HEK293 (cell line): ENCODE results near the gene TDRD5.

Source experiments
- CTCF ChIA-PET: fragments of 350-600 bp; formaldehyde crosslinking; extraction: SDS; loops from one replicate; lab custom pipeline; 2021; ENCODE audit warnings: antibody characterized with exemption; lab: Yijun Ruan, JAX
- POLR2A ChIA-PET: fragments of 300-600 bp; formaldehyde crosslinking; extraction: SDS; loops from one replicate; lab custom pipeline; 2020; ENCODE audit warnings: antibody characterized with exemption, inconsistent platforms; lab: Yijun Ruan, JAX
- H3K27ac ChIP-seq: fragments of 200-500 bp; sonication (Bioruptor generic); 2 replicates; pipeline ENCODE4 v1.5.1; 2014; ENCODE audit warnings: low read depth, low read length, control low read depth, inconsistent platforms; ENCODE audit errors: extremely low read depth
- H3K36me3 ChIP-seq, 2 experiments: fragments of 200-500 bp in 1 of 2; sonication (Bioruptor generic) in 1 of 2; 1 replicate in 1 of 2; 2 replicates in 1 of 2; pipeline ENCODE4 v1.5.1; 2014 to 2017; ENCODE audit warnings: inconsistent platforms in 2 of 2, low read length in 2 of 2; ENCODE audit not compliant: control insufficient read depth in 2 of 2, insufficient read depth in 1 of 2
- H3K4me1 ChIP-seq: fragments of 200-500 bp; sonication (Bioruptor generic); 2 replicates; pipeline ENCODE4 v1.5.1; 2014; ENCODE audit warnings: mild to moderate bottlenecking, low read length, inconsistent platforms; ENCODE audit not compliant: control insufficient read depth, insufficient read depth
- H3K4me3 ChIP-seq: 2 replicates; pipeline ENCODE4 v1.5.1; 2011; ENCODE audit warnings: low read depth, mild to moderate bottlenecking, control low read depth, low read length, moderate library complexity
- H3K9me3 ChIP-seq: fragments of 200-500 bp; sonication (Bioruptor generic); 2 replicates; pipeline ENCODE4 v1.5.1; 2014; ENCODE audit warnings: low read depth, low read length, inconsistent platforms; ENCODE audit not compliant: control insufficient read depth, insufficient read depth
- AEBP2 ChIP-seq: fragments of 450-650 bp; formaldehyde crosslinking; IDR thresholded peaks from 2 replicates; pipeline ENCODE4 v1.5.1; 2016; ENCODE audit warnings: missing biosample characterization, missing genetic modification characterization, borderline replicate concordance
- BCL11B ChIP-seq: fragments of 450-650 bp; formaldehyde crosslinking; IDR thresholded peaks from 2 replicates; pipeline ENCODE4 v1.5.1; 2016; ENCODE audit warnings: low read depth, missing biosample characterization, missing genetic modification characterization
- KLF9 ChIP-seq: fragments of 450-650 bp; formaldehyde crosslinking; IDR thresholded peaks from 2 replicates; pipeline ENCODE4 v1.5.1; 2016; ENCODE audit warnings: missing biosample characterization, missing genetic modification characterization, low read depth
- RBAK ChIP-seq: fragments of 450-650 bp; formaldehyde crosslinking; IDR thresholded peaks from 2 replicates; pipeline ENCODE4 v1.5.1; 2016; ENCODE audit warnings: missing biosample characterization, missing genetic modification characterization
- SCRT2 ChIP-seq: fragments of 450-650 bp; formaldehyde crosslinking; IDR thresholded peaks from 2 replicates; pipeline ENCODE4 v1.5.1; 2016; ENCODE audit warnings: missing biosample characterization, missing genetic modification characterization
- ZNF132 ChIP-seq: fragments of 450-650 bp; formaldehyde crosslinking; IDR thresholded peaks from 2 replicates; pipeline ENCODE4 v1.5.1; 2017; ENCODE audit warnings: missing biosample characterization, missing genetic modification characterization, borderline replicate concordance
- ZNF302 ChIP-seq: fragments of 450-650 bp; formaldehyde crosslinking; IDR thresholded peaks from 2 replicates; pipeline ENCODE4 v1.5.1; 2016; ENCODE audit warnings: missing biosample characterization, missing genetic modification characterization, low read depth
- ZNF311 ChIP-seq: fragments of 450-650 bp; formaldehyde crosslinking; IDR thresholded peaks from 2 replicates; pipeline ENCODE4 v1.5.1; 2017; ENCODE audit warnings: missing biosample characterization, missing genetic modification characterization, borderline replicate concordance
- ZNF37A ChIP-seq: fragments of 450-650 bp; IDR thresholded peaks from 2 replicates; pipeline ENCODE4 v1.5.1; 2018; ENCODE audit warnings: missing biosample characterization, missing genetic modification characterization
- ZNF391 ChIP-seq: fragments of 450-650 bp; formaldehyde crosslinking; IDR thresholded peaks from 2 replicates; pipeline ENCODE4 v1.5.1; 2016; ENCODE audit warnings: low read depth, missing biosample characterization, missing genetic modification characterization, borderline replicate concordance
- ZNF449 ChIP-seq: fragments of 450-650 bp; formaldehyde crosslinking; IDR thresholded peaks from 2 replicates; pipeline ENCODE4 v1.5.1; 2017; ENCODE audit warnings: missing biosample characterization, mild to moderate bottlenecking, missing genetic modification characterization, moderate library complexity
- ZNF571 ChIP-seq: fragments of 450-650 bp; formaldehyde crosslinking; IDR thresholded peaks from 2 replicates; pipeline ENCODE4 v1.5.0; 2017; ENCODE audit warnings: missing biosample characterization, missing genetic modification characterization
- ZNF664 ChIP-seq: fragments of 450-650 bp; formaldehyde crosslinking; IDR thresholded peaks from 2 replicates; pipeline ENCODE4 v1.5.1; 2016; ENCODE audit warnings: missing biosample characterization, missing genetic modification characterization
- ZNF768 ChIP-seq: fragments of 450-650 bp; formaldehyde crosslinking; IDR thresholded peaks from 2 replicates; pipeline ENCODE4 v1.5.1; 2018; ENCODE audit warnings: missing biosample characterization, mild to moderate bottlenecking, missing genetic modification characterization
- TF ChIP-seq, protein P1 (sequence below): fragments of 450-650 bp; formaldehyde crosslinking; IDR thresholded peaks from 2 replicates; pipeline ENCODE4 v1.5.1; 2017; ENCODE audit warnings: missing biosample characterization, missing genetic modification characterization
- TF ChIP-seq, protein P2 (sequence below): fragments of 450-650 bp; formaldehyde crosslinking; IDR thresholded peaks from 2 replicates; pipeline ENCODE4 v1.5.1; 2016; ENCODE audit warnings: missing biosample characterization, missing genetic modification characterization, borderline replicate concordance
- TF ChIP-seq, protein P3 (sequence below): fragments of 450-650 bp; formaldehyde crosslinking; conservative IDR thresholded peaks from 2 replicates; pipeline ENCODE4 v1.5.1; 2016; ENCODE audit warnings: low read depth, missing biosample characterization, missing genetic modification characterization

TDRD5 gene

GRCh38 chr1:179708434-179709195 is 117.0 kb downstream of the TDRD5 start:
- no peaks in the 10 kb centered on the region for H3K4me1 ChIP-seq
- H3K9me3 ChIP-seq, result no peaks in the 10 kb centered on the region
- CTCF ChIA-PET, result interaction anchor here (0.7 to 3.9 kb wide), 6 partner anchors 14 to 471 kb away, joined by 3 to 49 read pairs (median 10); no protein-coding TSS in a partner anchor
- no peak overlapping the region for H3K27ac ChIP-seq
- no peaks in the 10 kb centered on the region for H3K36me3 ChIP-seq
- TF ChIP-seq ZNF132 (tag by site-specific recombination) (no peak), KLF9 (no peak), ZNF571 (tag by site-specific recombination) (no peak), ZNF391 (tag by site-specific recombination) (no peak), ZNF311 (tag by site-specific recombination) (no peak), BCL11B (tag by site-specific recombination) (no peak), SCRT2 (no peak), ZNF302 (tag by site-specific recombination) (no peak), RBAK (no peak), AEBP2 (no peak), ZNF768 (tag by site-specific recombination) (no peak), ZNF449 (no peak), ZNF37A (tag by site-specific recombination) (no peak), ZNF664 (tag by site-specific recombination) (no peak)
- TF ChIP-seq, protein P1, sequence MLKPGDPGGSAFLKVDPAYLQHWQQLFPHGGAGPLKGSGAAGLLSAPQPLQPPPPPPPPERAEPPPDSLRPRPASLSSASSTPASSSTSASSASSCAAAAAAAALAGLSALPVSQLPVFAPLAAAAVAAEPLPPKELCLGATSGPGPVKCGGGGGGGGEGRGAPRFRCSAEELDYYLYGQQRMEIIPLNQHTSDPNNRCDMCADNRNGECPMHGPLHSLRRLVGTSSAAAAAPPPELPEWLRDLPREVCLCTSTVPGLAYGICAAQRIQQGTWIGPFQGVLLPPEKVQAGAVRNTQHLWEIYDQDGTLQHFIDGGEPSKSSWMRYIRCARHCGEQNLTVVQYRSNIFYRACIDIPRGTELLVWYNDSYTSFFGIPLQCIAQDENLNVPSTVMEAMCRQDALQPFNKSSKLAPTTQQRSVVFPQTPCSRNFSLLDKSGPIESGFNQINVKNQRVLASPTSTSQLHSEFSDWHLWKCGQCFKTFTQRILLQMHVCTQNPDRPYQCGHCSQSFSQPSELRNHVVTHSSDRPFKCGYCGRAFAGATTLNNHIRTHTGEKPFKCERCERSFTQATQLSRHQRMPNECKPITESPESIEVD (tag by site-specific recombination), result no peak
- TF ChIP-seq, protein P2, sequence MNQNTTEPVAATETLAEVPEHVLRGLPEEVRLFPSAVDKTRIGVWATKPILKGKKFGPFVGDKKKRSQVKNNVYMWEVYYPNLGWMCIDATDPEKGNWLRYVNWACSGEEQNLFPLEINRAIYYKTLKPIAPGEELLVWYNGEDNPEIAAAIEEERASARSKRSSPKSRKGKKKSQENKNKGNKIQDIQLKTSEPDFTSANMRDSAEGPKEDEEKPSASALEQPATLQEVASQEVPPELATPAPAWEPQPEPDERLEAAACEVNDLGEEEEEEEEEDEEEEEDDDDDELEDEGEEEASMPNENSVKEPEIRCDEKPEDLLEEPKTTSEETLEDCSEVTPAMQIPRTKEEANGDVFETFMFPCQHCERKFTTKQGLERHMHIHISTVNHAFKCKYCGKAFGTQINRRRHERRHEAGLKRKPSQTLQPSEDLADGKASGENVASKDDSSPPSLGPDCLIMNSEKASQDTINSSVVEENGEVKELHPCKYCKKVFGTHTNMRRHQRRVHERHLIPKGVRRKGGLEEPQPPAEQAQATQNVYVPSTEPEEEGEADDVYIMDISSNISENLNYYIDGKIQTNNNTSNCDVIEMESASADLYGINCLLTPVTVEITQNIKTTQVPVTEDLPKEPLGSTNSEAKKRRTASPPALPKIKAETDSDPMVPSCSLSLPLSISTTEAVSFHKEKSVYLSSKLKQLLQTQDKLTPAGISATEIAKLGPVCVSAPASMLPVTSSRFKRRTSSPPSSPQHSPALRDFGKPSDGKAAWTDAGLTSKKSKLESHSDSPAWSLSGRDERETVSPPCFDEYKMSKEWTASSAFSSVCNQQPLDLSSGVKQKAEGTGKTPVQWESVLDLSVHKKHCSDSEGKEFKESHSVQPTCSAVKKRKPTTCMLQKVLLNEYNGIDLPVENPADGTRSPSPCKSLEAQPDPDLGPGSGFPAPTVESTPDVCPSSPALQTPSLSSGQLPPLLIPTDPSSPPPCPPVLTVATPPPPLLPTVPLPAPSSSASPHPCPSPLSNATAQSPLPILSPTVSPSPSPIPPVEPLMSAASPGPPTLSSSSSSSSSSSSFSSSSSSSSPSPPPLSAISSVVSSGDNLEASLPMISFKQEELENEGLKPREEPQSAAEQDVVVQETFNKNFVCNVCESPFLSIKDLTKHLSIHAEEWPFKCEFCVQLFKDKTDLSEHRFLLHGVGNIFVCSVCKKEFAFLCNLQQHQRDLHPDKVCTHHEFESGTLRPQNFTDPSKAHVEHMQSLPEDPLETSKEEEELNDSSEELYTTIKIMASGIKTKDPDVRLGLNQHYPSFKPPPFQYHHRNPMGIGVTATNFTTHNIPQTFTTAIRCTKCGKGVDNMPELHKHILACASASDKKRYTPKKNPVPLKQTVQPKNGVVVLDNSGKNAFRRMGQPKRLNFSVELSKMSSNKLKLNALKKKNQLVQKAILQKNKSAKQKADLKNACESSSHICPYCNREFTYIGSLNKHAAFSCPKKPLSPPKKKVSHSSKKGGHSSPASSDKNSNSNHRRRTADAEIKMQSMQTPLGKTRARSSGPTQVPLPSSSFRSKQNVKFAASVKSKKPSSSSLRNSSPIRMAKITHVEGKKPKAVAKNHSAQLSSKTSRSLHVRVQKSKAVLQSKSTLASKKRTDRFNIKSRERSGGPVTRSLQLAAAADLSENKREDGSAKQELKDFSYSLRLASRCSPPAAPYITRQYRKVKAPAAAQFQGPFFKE (tag by site-specific recombination), result no peak
- TF ChIP-seq, protein P3, sequence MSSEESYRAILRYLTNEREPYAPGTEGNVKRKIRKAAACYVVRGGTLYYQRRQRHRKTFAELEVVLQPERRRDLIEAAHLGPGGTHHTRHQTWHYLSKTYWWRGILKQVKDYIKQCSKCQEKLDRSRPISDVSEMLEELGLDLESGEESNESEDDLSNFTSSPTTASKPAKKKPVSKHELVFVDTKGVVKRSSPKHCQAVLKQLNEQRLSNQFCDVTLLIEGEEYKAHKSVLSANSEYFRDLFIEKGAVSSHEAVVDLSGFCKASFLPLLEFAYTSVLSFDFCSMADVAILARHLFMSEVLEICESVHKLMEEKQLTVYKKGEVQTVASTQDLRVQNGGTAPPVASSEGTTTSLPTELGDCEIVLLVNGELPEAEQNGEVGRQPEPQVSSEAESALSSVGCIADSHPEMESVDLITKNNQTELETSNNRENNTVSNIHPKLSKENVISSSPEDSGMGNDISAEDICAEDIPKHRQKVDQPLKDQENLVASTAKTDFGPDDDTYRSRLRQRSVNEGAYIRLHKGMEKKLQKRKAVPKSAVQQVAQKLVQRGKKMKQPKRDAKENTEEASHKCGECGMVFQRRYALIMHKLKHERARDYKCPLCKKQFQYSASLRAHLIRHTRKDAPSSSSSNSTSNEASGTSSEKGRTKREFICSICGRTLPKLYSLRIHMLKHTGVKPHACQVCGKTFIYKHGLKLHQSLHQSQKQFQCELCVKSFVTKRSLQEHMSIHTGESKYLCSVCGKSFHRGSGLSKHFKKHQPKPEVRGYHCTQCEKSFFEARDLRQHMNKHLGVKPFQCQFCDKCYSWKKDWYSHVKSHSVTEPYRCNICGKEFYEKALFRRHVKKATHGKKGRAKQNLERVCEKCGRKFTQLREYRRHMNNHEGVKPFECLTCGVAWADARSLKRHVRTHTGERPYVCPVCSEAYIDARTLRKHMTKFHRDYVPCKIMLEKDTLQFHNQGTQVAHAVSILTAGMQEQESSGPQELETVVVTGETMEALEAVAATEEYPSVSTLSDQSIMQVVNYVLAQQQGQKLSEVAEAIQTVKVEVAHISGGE (tag by site-specific recombination), result no peak
- TF ChIP-seq, all 188 proteins: peak for 0
- POLR2A ChIA-PET, result no interaction called here
- no peak overlapping the region for H3K4me3 ChIP-seq
